Occipital lobe (tissue), 2 donors: ENCODE measurements around the gene PTPRS. TPM values are rescaled to one million over a fixed set of nuclear protein-coding genes. Genes with fewer than 3 reads are reported as not detected.
"Not testable (repeated sequence)": the region's sequence is repeated elsewhere in the genome, so short reads cannot be mapped to it uniquely, and the experiment has no call there.

Experiments used
- DNase-seq: peaks from one replicate; lab custom pipeline; 2025; lab: John Stamatoyannopoulos, UW
- total RNA-seq: library from RNA; depleted of rRNA; stranded (reverse); fragments of >200 nt; gene quantifications from one replicate; pipeline ENCODE4 v1.2.3, GENCODE V29; 2014

The PTPRS gene
- 188 TPM for total RNA-seq

DNA sequence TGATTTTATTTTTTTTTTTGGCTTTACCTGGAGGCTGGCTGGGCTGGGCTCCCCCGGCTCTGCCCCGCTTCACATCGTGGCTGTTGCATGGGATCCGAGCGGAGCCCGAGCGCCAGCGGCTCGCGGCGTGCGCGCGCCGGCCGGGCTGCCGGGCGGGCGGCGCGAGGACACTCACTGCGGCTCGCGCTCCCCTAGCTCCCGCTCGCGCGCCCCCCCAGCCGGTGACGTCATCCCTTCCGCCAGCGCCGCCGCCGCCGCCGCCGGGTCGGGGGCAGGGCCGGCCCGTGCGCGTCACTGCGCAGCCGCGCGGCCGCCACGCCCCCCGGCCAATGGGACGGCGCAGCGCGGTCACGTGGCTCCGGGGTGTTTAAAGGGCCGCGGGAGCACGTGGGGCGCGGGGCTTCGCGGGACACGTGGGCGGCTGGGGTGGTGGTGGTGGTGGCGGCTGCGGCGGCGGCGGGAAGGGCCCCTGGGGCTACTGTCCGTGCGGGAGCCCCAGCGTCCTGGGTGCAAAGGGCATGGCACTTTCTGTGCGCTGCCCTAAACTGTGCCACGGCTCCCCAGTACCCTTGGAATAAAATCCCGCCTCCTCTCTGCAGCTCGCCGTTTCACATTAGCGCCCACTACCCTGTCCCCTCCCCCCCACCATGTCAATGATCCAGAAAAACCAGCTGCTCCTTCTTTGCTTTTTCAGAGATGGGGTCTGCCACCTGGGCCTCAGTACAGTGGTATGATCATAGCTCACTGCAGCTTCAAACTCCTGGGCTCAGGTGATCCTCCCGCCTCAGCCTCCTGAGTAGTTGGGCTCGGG is at the start of gene PTPRS:
PTPRS (minus strand) TSS at position 176 of the 811 bp plus-strand sequence. CDS start 54,672 bp downstream, outside the sequence.
- DNase-seq = peak; percentile 79

GRCh38 chr19:5389353-5389752 is 48.7 kb upstream of the PTPRS start:
- no peak for DNase-seq

DNA sequence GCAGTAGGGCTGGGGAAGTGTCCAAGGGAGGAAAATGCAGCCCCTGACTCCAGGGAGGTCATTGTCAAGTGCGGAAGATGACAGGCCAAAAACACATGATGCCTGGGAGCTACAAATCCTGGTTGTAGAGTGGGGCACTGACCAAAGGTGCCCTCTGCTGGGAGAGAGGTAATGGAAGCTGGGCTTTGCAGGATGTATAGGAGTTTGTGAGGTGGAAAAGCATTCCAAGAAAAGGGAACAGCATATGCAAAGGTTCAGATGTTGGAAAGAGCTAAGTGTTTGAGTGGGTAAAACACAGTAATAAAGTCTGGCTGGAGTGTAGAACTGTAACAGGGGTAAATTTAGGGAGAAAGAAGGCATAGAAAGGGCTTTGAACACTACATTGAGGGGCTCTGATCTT is 46.9 kb upstream of the PTPRS start:
- no peak for DNase-seq

GRCh38 chr19:5386841-5387240 is 46.2 kb upstream of the PTPRS start:
- DNase-seq = no peak

DNA sequence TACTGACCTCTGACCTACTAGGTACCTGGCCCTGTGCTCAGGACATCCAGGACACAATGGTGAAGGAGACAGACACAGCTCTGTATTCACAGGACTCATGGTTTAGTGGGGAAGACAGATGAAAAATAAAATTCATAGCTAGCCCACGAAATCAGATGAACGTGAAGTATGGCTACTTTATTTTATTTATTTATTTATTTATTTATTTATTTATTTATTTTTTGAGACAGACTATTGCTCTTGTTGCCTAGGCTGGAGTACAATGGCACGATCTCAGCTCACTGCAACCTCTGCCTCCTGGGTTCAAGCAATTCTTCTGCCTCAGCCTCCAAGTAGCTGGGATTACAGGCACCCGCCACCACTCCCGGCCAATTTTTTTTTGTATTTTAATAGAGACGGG is 40.6 kb upstream of the PTPRS start:
- not testable (repeated sequence) for DNase-seq

DNA sequence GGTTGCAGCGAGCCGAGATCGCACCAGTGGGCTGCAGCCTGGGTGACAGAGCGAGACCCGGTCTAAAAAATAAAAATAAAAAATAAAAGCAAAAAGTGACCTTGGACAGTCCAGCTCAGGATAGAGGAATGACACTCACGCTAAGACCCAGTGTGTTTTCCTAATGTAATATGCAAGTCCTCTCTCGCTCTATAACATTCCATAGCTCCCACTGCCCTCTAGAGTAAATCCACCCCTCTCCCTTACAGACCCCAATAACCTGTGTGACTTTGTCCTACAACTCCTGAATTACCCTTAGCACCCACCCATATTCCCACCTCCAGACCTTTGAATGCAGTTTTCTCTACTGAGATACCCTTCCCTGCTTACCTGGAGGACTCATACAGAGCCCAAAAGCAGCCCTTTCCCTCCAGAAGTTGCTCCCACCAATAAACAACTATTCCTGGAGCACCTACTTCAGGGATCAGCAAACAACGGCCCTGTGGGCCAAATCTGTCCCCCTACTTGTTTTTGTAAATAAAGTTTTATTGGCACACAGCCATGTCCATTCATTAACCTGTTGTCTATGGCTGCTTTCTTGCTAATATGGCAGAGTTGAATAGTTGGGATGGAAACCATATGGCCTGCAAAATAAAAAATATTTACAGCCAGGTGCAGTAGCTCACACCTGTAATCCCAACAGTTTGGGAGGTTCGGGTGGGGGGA is 39.8 kb upstream of the PTPRS start:
- no peak for DNase-seq

- no peak for DNase-seq
Observed at GRCh38 chr19:5376928-5377327, 36.3 kb upstream of the PTPRS start.

DNA sequence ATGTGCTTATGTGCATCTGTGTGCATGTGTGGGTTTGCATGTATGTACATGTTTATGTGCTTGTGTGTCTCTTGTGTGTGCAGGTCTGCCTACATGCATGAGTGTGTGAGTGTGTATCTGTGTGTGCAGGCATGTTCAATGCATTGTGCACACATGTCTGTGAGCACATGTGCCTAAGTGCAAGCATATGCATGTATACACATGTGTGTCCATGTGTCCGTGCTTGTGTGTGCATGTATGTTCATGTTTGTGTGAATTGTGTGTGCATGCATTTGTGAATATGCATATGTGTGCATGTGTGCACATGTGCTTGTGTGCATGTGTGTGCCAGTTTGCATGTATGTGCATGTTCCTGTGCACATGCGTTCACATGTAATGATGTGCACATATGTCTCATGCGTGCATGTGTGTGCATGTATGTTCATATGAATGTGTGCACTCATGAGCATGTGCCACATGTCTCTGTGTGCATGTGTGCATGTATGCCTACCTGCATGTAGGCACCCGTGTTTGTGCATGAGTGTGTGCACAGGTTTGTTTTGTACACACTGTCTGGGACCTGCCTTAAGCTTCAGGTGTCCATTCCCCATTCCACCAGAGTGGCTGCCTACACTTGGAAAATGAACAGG is 32.1 kb upstream of the PTPRS start:
- DNase-seq = no peak

- DNase-seq = no peak
Observed at GRCh38 chr19:5369962-5370367, 29.4 kb upstream of the PTPRS start.

DNA sequence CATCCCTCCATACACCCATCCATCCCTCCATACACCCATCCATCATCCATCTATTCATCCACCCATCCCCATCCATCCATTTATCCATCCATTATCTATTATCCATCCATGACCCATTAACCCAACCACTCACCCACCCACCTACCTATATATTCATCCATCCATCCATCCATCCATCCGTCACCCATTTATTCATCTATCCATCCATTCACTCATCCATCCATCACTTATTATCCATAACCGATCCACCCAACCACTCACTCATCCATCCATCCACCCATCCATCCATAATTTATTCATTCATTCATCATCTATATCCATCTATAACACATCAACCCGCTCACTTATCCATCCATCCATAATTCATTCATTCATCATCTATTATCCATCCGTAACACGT is 28.7 kb upstream of the PTPRS start:
- DNase-seq = no peak

- no peak for DNase-seq
Observed at GRCh38 chr19:5367530-5368133, 27.0 kb upstream of the PTPRS start.

GRCh38 chr19:5365905-5366304 is 25.3 kb upstream of the PTPRS start:
- DNase-seq = no peak

DNA sequence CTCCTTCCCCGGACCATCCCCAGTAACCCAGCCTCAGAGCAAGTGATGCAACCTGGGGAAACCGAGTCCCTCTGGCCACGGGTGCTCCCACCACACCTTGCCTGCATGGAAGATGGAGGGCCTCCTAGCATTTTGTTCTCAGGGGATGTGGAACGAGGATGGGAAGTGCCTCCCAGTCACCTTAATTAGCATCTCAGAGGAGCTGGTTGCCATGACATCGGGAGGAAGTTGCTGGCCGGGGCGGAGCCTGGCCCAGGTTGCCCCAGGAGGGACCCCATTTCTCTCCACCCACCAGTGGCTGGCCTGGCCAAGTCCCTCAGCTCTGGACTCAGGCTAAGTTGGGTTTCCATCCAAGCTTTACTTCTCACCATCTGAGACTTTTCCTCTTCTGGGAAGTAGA is 24.1 kb upstream of the PTPRS start:
- no peak for DNase-seq

DNA sequence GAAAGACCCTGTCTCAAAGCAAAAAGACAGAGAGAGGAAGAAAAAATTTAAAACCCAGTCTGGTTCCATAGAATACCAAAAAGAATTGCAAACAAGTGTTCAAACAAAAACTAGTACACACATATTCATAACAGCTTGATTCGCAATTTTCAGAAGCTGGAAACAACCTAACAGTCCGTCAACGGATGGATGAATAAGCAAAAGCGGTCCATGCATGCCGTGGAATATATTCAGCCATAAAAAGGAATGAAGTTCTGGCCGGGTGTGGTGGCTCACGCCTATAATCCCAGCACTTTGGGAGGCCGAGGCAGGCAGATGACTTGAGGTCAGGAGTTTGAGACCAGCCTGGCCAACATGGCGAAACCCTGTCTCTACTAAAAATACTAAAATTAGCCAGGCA is 21.2 kb upstream of the PTPRS start:
- not testable (repeated sequence) for DNase-seq

- no peak for DNase-seq
Observed at GRCh38 chr19:5361407-5361806, 20.8 kb upstream of the PTPRS start.

- no peak for DNase-seq
Observed at GRCh38 chr19:5360003-5360780, 19.6 kb upstream of the PTPRS start.

GRCh38 chr19:5358173-5358800 is 17.7 kb upstream of the PTPRS start:
- no peak for DNase-seq

GRCh38 chr19:5357584-5357983 is 17.0 kb upstream of the PTPRS start:
- DNase-seq = no peak

DNA sequence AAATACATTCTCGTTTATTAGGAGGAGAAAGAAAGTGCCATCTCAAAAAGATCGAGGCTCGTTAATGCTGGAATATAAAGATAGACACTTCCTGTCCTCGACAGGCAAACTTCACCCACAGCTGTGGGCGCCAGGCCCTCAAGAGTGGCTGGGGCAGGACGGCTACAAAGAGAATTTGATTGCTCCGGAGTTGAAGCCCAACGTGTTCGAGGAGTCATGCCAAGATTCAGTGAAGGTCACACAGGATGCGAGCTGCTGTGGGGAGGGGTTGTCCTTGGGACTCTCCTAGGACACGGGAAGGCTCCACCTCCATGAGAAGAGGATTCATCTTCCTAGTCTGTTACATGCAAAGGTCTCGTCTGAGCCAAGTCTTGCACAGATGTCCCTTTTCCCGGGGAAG is 16.3 kb upstream of the PTPRS start:
- DNase-seq = no peak

- DNase-seq = no peak
Observed at GRCh38 chr19:5356428-5356827, 15.8 kb upstream of the PTPRS start.

DNA sequence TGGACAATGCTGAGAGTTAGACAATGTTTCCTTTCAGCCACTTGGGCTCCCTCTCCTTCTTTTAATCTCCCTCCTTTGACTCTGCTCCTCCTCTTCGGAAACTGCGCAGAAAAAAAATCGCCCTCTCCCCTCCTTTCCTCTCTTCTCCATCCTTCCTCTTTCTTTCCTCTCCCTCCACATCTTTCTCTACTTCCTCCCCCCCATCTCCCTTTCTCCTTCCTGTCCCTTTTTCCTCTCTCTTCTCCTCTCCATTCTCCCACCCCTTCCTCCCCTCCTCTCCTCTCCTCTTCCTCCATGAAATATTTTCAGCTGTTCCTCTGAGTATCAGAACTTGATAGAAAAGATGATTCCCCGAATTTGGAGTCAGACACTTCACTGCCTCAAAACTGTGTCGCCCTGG is 15.1 kb upstream of the PTPRS start:
- no peak for DNase-seq
